ENCODE measurements around the gene GH1.
"Not testable (repeated sequence)": the region's sequence is repeated elsewhere in the genome, so short reads cannot be mapped to it uniquely, and the experiment has no call there.

The GH1 gene

GRCh38 chr17:63925615-63926014, 7.0 kb upstream of the GH1 start:
- DNase-seq = no peak

GRCh38 chr17:63922402-63922801, 3.8 kb upstream of the GH1 start:
- DNase-seq = not testable (repeated sequence)

- DNase-seq = not testable (repeated sequence)
Observed at GRCh38 chr17:63920779-63921178, 2.1 kb upstream of the GH1 start.

- not testable (repeated sequence) for DNase-seq
Observed at GRCh38 chr17:63920050-63920449, 1.4 kb upstream of the GH1 start.

GRCh38 chr17:63919311-63919723, 678 bp upstream of the GH1 start:
- peak; percentile 53 for DNase-seq

GRCh38 chr17:63918305-63918704, 334 bp downstream of the GH1 start:
- no peak for DNase-seq

DNA sequence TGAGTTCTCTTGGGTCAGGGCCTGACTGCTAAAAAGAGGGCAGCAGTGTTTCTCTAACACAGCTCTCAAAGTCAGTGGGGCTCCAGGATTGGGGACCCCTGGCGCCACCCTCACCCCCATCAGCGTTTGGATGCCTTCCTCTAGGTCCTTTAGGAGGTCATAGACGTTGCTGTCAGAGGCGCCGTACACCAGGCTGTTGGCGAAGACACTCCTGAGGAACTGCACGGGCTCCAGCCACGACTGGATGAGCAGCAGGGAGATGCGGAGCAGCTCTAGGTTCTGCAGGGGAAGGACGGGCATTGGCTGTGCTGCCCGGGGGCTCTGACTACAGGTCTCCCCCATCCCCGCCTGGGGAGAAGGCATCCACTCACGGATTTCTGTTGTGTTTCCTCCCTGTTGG, 993 bp downstream of the GH1 start:
- no peak for DNase-seq

GRCh38 chr17:63917206-63917605, 1.4 kb downstream of the GH1 start:
- not testable (repeated sequence) for DNase-seq

DNA sequence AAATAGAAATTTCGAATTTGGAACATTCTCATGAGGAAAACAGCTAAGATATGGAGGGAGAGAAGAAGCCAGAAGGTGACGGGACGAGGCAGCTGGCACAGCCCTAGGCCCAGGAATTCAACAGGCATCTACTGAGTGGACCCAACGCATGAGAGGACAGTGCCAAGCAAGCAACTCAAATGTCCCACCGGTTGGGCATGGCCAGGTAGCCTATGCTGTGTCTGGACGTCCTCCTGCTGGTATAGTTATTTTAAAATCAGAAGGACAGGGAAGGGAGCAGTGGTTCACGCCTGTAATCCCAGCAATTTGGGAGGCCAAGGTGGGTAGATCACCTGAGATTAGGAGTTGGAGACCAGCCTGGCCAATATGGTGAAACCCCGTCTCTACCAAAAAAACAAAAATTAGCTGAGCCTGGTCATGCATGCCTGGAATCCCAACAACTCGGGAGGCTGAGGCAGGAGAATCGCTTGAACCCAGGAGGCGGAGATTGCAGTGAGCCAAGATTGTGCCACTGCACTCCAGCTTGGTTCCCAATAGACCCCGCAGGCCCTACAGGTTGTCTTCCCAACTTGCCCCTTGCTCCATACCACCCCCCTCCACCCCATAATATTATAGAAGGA, 2.0 kb downstream of the GH1 start:
- DNase-seq = no peak

- DNase-seq = not testable (repeated sequence)
Observed at GRCh38 chr17:63915753-63916152, 2.9 kb downstream of the GH1 start.

DNA sequence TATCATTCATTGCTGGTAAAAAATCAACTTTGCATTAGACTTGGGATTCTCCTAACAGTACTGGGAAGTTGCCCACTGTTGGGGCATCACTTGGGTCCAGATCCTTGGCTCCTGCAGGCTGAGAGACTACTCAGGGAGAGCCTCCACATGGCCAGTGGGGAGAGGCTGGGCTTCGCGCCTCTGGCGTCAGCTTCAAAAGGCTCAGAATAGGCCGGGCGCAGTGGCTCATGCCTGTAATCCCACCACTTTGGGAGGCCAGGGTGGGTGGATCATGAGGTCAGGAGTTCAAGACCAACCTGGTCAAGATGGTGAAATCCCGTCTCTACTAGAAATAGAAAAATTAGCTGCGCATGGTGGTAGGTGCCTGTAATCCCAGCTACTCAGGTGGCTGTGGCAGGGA, 4.2 kb downstream of the GH1 start:
- no peak for DNase-seq

GRCh38 chr17:63911657-63912100, 7.0 kb downstream of the GH1 start:
- DNase-seq = peak; percentile 19

- no peak for DNase-seq
Observed at GRCh38 chr17:63911041-63911635, 7.5 kb downstream of the GH1 start, which contains the start of gene CSHL1. CSHL1 (minus strand) TSS chr17:63911258; CDS start chr17:63911196, 62 bp downstream.

- DNase-seq = no peak
Observed at GRCh38 chr17:63910096-63910495, 8.5 kb downstream of the GH1 start.

- not testable (repeated sequence) for DNase-seq
Observed at GRCh38 chr17:63909586-63909985, 9.1 kb downstream of the GH1 start.

DNA sequence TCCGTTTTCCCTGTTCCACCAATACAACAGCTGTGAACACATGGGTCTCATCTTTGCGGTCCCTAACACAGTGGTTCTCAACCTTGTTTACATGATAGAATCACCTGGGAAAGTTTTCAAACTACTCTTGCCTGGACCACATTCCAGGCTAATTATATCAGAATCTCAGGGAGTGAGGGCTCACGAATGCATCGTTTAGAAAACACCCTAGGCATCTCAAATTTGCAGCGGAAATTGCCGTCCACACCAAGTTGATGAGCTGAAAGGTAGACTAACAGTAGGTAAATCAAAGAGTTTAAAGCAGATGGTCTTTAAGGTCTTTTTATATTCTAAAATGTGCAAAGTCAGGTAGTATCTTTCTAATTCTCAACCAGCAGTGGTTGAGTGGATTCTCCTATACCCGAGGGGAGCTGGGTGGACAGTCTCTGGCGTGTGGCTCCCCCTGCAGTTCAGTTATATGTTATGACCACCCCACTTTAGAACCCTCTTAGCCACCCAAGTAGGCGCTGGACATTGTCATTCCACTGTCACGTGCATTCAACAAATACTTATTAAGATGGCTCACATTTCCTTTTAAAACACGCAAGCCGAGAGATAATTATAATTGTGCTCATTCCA, 11.4 kb downstream of the GH1 start:
- DNase-seq = peak; percentile 5

- not testable (repeated sequence) for DNase-seq
Observed at GRCh38 chr17:63904796-63905195, 13.8 kb downstream of the GH1 start.

DNA sequence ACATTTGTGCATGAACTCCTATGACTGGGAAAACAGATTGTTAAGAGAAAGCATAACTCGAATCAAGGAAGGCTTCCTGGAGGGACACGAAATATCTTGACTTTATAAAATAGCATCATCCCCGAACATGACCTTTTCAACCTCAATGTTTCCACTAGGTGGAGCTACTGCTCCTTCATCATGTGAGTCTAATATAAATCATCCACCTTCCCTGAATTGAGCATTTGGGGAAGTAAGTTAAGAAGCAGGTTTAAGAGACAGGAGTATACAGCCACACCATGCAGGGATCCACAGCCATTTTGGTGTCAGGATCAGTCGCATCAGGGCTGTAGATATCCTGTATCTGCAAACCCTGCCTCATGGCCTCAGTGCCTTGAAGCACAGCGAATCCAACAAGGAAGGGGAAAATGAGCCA, 14.8 kb downstream of the GH1 start:
- not testable (repeated sequence) for DNase-seq

- not testable (repeated sequence) for DNase-seq
Observed at GRCh38 chr17:63901971-63902370, 16.7 kb downstream of the GH1 start.

GRCh38 chr17:63898899-63899798, 19.5 kb downstream of the GH1 start:
- not testable (repeated sequence) for DNase-seq

GRCh38 chr17:63896524-63897354, 21.9 kb downstream of the GH1 start, which contains the start of gene CSH1:
CSH1 (minus strand) TSS chr17:63896574; CDS start chr17:63896511, 63 bp downstream.
- DNase-seq = not testable (repeated sequence)

DNA sequence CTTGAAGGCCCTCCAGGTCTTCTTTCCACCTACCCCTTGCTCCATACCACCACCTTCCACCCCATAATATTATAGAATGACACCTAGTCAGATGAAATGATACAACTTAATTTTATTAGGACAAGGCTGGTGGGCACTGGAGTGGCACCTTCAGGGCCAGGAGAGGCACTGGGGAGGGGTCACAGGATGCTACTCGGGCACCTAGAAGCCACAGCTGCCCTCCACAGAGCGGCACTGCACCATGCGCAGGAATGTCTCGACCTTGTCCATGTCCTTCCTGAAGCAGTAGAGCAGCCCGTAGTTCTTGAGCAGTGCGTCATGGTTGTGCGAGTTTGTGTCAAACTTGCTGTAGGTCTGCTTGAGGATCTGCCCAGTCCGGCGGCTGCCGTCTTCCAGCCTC, 23.8 kb downstream of the GH1 start:
- DNase-seq = not testable (repeated sequence)
